Measurements from ENCODE around the gene COL15A1. TPM values are rescaled to one million over a fixed set of nuclear protein-coding genes. Genes with fewer than 3 reads are reported as not detected.

The COL15A1 gene
- total RNA-seq, 4 donors from 2014 or later: 20.7 to 98.5 (median 55.0) TPM

DNA sequence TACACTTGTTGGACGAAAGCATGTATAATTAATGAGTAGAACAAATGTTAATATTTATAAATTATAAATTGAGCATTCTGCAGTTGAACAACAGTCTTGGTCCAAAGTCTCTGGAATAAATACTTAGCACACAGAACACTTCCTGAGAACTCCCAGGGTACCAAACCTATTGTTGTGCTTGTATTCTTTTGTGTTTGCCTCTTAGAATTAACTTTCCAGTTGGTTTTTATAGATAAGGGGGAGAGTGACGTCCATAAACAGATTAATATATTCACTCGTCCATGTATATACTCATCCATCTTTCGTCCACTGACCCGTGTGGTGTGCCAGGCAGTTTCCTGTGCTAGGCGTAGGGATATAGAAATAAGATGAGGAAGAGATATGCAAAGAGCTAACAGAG is 98.9 kb downstream of the COL15A1 start:
- DNase-seq (ENCODE audit: low spot score): no peak
- no peak for TF ChIP-seq CTCF (IDR thresholded peaks at IDR 0.05)
- no peak for ATAC-seq (ENCODE audit: low FRiP score)

- DNase-seq (ENCODE audit: low spot score) (no peak), ATAC-seq (ENCODE audit: low FRiP score) (no peak)
- TF ChIP-seq CTCF (IDR thresholded peaks at IDR 0.05): no peak
Observed at GRCh38 chr9:99044827-99045226, 101.1 kb downstream of the COL15A1 start.

- no peak for DNase-seq (ENCODE audit: low spot score)
- TF ChIP-seq CTCF (IDR thresholded peaks at IDR 0.05): no peak
Observed at GRCh38 chr9:99046068-99046467, 102.4 kb downstream of the COL15A1 start.

DNA sequence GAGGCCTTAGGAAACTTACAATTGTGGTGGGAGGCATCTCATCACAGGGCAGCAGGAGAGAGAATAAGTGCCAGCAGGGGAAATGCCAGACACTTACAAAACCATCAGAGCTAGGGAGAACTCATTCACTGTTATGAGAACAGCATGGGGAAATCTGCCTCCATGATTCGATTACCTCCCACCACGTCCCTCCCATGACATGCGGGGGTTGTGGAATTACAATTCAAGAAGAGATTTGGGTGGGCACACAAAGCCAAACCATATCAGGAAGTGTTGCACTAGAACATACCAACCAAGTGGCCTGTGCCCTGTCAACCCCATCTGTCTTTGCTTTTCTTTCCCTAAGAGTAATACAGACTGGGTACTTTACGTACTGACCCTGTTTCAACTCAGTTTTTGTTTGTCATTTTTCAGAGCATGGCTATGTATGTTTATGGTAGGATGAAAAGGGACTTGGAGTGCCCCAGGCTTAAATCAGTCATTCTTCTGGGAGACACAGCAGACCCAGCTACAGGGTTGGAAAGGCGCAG is 102.9 kb downstream of the COL15A1 start:
- no peak for TF ChIP-seq CTCF (IDR thresholded peaks at IDR 0.05)
- DNase-seq (ENCODE audit: low spot score) (no peak), ATAC-seq (ENCODE audit: low FRiP score) (no peak)

More at GRCh38 chr9:99046068-99046467, 102.4 kb downstream of the COL15A1 start:
- no peak for ATAC-seq (ENCODE audit: low FRiP score)

DNA sequence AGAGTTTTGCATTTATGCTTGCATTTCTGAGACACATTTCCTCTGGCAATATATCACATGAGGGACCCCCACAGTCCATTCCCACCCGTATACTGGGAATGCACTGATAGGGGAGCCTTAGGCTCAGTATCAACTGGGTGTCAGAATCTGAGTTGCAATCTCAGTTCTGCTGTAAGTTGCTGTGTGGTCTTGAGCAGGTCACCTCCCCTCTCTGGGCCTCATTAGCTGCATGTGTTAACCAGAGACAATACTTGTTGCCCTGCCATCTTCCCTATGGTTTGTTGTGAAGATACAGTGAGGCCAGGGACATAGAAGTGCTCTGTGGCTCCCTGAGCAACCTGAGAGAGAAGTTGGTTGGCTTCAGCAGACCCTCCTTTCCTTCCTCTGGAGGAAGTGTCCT is 105.5 kb downstream of the COL15A1 start:
- ATAC-seq (ENCODE audit: low FRiP score): no peak
- no peak for TF ChIP-seq CTCF (IDR thresholded peaks at IDR 0.05)
- no peak for DNase-seq (ENCODE audit: low spot score)

- TF ChIP-seq CTCF (IDR thresholded peaks at IDR 0.05): no peak
- no peak for DNase-seq (ENCODE audit: low spot score)
- ATAC-seq (ENCODE audit: low FRiP score): no peak
Observed at GRCh38 chr9:99049641-99050040, 105.9 kb downstream of the COL15A1 start.

GRCh38 chr9:99050292-99050911 is 106.7 kb downstream of the COL15A1 start:
- no peak for ATAC-seq (ENCODE audit: low FRiP score)
- DNase-seq (ENCODE audit: low spot score): no peak
- no peak for TF ChIP-seq CTCF (IDR thresholded peaks at IDR 0.05)
